Prostate gland (tissue), 1 donor: ENCODE data around the gene ATP6V1G2.

Experiments used
- POLR2A ChIP-seq: fragments of 450-650 bp; IDR thresholded peaks from one replicate; pipeline ENCODE4 v1.6.1; 2016; ENCODE audit warnings: antibody characterized with exemption, mild to moderate bottlenecking
- POLR2AphosphoS5 ChIP-seq: sonication (generic); formaldehyde crosslinking; IDR thresholded peaks from one replicate; pipeline ENCODE4 v1.6.1; 2017; ENCODE audit warnings: antibody characterized with exemption

GRCh38 chr6:31528821-31529328 lies 17.5 kb downstream of the ATP6V1G2 start, which contains the start of gene MCCD1:
- no peak for TF ChIP-seq POLR2A
- no peak for TF ChIP-seq POLR2AphosphoS5
